GM10266 (cell line): ENCODE results near the gene TMEM82.

ENCODE experiments used
- DNase-seq: peaks from one replicate; pipeline ENCODE4 v3.0.0; 2012; ENCODE audit errors: extremely low spot score
- TF ChIP-seq, protein P1 (sequence below): IDR thresholded peaks from 2 replicates; pipeline ENCODE4 v1.5.1; 2012; ENCODE audit warnings: mild to moderate bottlenecking, low read depth; ENCODE audit not compliant: control insufficient read depth, insufficient read depth; ENCODE audit errors: missing control alignments

The TMEM82 gene

DNA sequence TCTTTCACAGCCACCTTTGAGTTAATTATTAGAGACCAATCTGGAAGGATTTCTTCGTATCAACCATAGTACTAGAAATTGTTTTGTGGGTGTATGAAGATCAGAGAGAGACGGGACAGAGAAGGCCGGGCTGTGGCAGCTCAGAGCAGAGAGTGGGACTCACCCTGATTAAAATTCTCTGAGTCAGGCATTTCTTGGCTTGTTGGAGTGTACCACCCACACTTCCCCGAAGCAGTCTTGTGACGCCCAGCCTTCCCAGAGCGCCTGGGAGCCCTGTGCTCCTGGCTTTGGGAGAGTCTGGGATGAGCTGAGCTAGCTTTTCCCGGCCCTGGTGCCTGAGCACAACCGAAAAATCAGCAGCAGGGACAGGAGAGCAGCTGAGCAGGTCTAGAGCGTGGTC lies 38.7 kb upstream of the TMEM82 start:
- TF ChIP-seq, protein P1, sequence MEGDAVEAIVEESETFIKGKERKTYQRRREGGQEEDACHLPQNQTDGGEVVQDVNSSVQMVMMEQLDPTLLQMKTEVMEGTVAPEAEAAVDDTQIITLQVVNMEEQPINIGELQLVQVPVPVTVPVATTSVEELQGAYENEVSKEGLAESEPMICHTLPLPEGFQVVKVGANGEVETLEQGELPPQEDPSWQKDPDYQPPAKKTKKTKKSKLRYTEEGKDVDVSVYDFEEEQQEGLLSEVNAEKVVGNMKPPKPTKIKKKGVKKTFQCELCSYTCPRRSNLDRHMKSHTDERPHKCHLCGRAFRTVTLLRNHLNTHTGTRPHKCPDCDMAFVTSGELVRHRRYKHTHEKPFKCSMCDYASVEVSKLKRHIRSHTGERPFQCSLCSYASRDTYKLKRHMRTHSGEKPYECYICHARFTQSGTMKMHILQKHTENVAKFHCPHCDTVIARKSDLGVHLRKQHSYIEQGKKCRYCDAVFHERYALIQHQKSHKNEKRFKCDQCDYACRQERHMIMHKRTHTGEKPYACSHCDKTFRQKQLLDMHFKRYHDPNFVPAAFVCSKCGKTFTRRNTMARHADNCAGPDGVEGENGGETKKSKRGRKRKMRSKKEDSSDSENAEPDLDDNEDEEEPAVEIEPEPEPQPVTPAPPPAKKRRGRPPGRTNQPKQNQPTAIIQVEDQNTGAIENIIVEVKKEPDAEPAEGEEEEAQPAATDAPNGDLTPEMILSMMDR: no peak
- no peak for DNase-seq

DNA sequence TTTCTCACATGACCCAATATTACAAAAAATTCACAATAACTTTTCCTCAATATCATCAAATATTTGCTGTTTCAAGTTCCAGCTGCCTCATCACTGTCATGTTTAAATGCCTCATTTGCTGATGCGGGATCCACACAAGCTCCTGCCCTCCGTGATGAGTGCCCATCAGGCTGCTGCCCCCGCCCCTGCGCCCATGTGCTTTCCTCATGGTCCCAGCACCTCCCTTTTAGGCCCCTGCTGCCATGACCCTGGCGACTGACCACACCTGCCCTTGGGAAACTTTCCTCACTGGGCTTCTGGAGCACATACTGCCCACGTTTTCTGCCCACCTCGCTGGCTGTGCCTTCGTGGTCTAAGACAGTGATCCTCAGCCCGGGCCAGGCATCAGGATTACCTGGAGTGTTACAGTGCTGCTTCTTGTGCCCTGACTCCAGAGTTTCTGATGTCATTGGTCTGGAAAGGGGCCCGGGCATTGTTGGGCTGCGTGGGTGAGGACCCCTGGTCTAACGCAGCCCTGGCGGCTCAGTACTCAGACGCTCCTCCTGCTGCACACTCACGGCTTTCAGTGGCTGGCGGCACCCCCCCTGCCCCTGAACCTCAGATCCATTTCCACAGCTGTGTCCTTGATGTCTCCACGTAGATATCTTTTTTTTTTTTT lies 37.6 kb upstream of the TMEM82 start:
- TF ChIP-seq, protein P1: no peak
- no peak for DNase-seq

DNA sequence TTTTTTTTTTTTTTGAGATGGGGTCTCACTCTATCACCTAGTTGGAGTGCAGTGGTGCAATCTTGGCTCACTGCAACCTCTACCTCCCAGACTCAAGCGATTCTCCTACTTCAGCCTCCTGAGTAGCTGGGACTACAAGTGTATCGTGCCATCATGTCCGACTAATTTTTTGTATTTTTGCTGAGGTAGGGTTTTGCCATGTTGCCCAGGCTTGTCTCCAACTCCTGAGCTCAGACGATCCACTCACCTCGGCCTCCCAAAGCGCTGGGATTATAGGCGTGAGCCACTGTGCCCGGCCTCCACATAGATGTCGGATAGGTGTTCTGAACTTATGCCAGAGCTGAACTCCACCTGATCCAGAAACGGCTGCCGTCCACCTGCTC lies 37.1 kb upstream of the TMEM82 start:
- TF ChIP-seq, protein P1: no peak
- no peak for DNase-seq

DNA sequence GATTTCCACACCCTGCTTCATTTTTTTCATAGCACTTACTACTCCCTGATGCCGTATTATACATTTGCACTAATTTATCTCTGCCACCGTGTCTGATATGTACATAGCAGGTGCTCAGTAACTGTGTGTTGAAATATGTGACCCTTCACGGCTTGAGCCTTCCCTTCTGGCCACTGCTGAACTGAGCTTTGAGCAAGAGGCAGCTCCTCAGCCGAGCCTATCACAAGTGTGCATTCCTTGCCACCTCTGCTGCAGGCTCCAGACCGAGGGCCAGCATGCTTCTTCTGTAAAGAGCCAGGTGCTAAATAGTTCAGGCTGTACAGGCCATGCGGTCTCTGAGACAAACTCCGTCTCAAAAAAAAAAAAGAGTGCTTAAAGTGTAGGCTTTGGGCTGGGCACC lies 35.5 kb upstream of the TMEM82 start:
- no peak for DNase-seq
- TF ChIP-seq, protein P1: no peak

DNA sequence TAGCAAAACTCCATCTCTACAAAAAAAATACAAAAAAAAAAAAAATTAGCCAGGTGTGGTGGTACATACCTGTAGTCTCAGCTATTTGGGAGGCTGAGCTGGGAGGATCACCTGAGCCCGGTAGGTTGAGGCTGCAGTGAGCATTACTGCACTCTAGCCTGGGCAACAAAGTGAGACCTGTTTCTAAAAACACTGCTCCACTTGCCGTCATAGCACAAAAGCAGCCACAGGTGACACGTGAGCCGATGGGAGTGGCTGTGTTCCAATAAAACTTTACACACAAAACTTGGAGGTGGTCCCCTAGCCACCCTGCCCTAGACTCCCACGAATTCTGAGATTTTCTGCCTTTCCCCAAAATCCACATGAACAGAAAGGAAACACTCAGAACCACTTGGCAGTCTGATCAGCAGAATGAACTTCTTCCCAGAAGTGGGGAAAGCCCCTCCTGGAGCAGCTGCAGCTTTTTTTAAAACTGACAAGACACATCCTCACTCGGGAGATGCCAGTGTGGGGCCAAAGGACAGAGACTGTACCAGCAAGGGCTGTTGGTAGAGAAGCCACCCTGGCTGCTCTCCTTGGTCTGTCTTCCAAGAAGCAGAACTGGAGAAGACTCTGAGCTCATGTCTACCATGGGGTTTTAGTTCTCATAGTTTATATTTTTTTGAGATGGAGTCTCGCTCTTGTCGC lies 34.9 kb upstream of the TMEM82 start:
- TF ChIP-seq, protein P1: no peak
- DNase-seq: no peak

DNA sequence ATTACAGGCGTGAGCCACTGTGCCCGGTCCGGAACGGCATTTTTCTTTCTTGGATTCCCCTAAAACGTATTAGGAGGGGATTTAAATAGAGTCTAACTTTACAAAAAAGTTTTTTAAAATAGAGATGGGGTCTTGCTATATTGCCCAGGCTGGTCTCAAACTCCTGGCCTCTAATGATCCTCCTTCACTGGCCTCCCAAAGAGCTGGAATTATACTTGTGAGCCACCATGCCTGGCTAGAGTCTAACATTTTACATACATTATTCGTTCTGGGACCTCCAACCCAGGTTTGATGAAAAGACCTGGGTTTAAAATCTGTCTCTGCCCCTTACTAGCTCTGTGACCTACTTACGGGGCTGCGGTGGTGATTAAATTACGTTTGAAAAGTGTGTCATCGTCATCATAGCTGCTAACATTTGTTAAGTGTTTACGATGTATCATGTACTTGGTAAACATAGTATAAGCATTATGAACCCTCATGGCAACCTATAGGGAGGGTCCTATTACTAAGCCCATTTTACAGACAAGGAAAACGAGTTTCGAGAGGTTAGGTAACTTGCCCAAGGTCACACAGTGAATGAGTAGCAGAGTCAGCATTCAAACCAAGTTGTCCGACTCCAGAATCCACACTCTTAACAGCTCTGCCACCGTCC lies 33.7 kb upstream of the TMEM82 start:
- no peak for DNase-seq

More for the DNA sequence above, 33.7 kb upstream of the TMEM82 start:
- TF ChIP-seq, protein P1: no peak
